GM19238 (cell line): Measurements from ENCODE around the gene OR5AL1.
"Not testable (repeated sequence)": the region's sequence is repeated elsewhere in the genome, so short reads cannot be mapped to it uniquely, and the experiment has no call there.

Source experiments
- DNase-seq: peaks from one replicate; pipeline ENCODE4 v3.0.0; 2011; ENCODE audit warnings: low spot score; ENCODE audit not compliant: insufficient read length

The OR5AL1 gene

DNA sequence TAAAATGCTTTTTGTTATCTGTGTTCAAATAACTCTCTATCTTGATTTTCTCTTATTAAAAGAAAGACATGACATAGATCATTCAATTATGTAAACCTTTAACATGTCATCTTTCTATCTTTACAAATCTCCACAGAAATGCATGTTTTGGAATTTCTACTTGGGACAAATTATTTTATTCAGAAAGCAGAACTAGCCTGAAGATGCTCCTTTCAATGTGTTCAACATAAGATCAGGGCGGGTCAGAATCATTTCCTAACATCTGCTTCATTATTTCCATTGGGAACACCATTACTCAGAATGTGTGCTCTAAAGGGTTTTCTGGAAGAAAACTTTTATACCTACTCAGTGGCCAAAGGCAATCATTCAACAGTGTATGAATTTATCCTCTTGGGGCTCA, at the start of gene OR5AL1:
OR5AL1 (plus strand) TSS at position 301 of the 400 bp plus-strand sequence.
- no peak for DNase-seq

DNA sequence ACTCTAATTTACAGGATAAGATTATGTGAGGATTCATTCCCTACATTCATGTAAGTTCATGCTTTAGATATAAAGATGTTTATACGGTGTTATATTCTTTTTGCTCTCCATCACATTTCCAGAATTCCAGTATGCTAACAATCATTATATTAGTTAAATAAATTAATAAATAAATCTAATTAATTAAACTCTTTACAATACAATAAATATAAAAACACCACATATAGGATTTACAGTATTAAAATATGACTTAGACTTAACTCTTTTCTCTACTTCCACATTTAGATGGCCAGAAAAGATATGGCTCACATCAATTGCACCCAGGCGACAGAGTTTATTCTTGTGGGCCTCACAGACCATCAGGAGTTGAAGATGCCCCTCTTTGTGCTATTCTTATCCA, 37.2 kb upstream of the OR5AL1 start, which contains the start of gene OR8U1:
OR8U1 (plus strand) TSS at position 301 of the 400 bp plus-strand sequence; CDS start at position 301, 0 bp downstream.
- no peak for DNase-seq

GRCh38 chr11:56380120-56380519, 32.4 kb upstream of the OR5AL1 start:
- DNase-seq = no peak

DNA sequence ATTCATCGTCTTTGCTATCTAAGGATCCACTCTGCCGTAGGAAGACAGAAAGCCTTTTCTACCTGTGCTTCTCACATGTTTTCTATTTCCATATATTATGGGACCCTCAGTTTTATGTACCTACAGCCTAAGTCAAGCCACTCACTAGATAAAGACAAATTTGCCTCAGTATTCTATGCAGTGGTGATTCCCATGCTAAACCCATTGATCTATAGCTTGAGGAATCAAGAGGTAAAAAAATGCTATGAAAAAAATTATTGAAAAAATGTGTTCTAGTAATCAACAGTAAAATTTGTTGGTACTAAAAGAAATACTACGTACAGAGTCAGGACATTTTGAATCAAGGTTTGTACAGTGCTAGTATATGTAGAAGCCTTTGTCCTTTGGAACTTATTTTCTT, 18.1 kb upstream of the OR5AL1 start:
- no peak for DNase-seq

DNA sequence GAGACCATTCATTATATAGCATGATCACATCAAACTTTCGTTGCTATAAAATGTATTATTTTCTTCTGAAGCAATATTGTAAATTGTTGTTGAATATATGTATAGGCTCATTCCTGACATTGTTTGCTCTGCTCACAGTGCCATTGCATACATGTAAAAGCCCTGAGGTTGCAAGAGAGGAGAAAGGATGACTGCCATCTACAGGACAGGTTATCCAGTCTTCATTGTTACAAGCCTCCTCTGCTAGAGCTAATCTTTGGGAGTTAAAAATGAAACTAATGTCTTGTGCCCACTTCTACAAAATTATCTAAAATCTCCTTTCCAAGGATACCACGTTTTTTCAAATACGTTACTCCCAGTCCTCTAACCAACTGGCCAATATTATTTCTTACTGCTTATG, 16.4 kb upstream of the OR5AL1 start:
- no peak for DNase-seq

GRCh38 chr11:56401858-56402461, 10.5 kb upstream of the OR5AL1 start:
- not testable (repeated sequence) for DNase-seq

- DNase-seq = no peak
Measured at GRCh38 chr11:56404393-56404792, 8.1 kb upstream of the OR5AL1 start.

- no peak for DNase-seq
Measured at GRCh38 chr11:56410801-56411200, 1.7 kb upstream of the OR5AL1 start.

GRCh38 chr11:56453521-56453920, 41.0 kb downstream of the OR5AL1 start:
- no peak for DNase-seq

- no peak for DNase-seq
Measured at GRCh38 chr11:56457076-56457475, 44.6 kb downstream of the OR5AL1 start.
